ENCODE data around the gene RAB38.

RAB38 gene

GRCh38 chr11:88173956-88174355 is 1.3 kb downstream of the RAB38 start:
- no peaks in the 10 kb centered on the region for H4K20me1 ChIP-seq
- H3K4me1 ChIP-seq = peaks cover 23% of the 10 kb centered on the region
- H3K36me3 ChIP-seq = no peaks in the 10 kb centered on the region
- no peak for TF ChIP-seq Cebpa-rat (IDR thresholded peaks at IDR 0.05)
- peak overlapping the region; percentile 69; the same call in 1 of the 2 replicates for H3K4me3 ChIP-seq
- H3K4me2 ChIP-seq = peak overlapping the region; percentile 97
- H3K27ac ChIP-seq = no peak overlapping the region
- no peaks in the 10 kb centered on the region for H3K27me3 ChIP-seq
- H3K9me3 ChIP-seq = no peaks in the 10 kb centered on the region
- no peak overlapping the region for H3K9ac ChIP-seq

- H3K27ac ChIP-seq = no peak overlapping the region
- no peaks in the 10 kb centered on the region for H3K36me3 ChIP-seq
- no peaks in the 10 kb centered on the region for H4K20me1 ChIP-seq
- no peak overlapping the region for H3K4me2 ChIP-seq
- H3K9ac ChIP-seq = no peak overlapping the region
- no peak for TF ChIP-seq Cebpa-rat (IDR thresholded peaks at IDR 0.05)
- peaks cover 23% of the 10 kb centered on the region for H3K4me1 ChIP-seq
- no peak overlapping the region for H3K4me3 ChIP-seq
- H3K9me3 ChIP-seq = no peaks in the 10 kb centered on the region
- no peaks in the 10 kb centered on the region for H3K27me3 ChIP-seq
These were observed 3.3 kb downstream of the RAB38 start for GRCh38 chr11:88171982-88172381.

- Histone ChIP-seq H3K27ac (no peak overlapping the region), H3K4me1 (peaks cover 27% of the 10 kb centered on the region), H3K4me2 (no peak overlapping the region), H3K4me3 (no peak overlapping the region), H3K9me3 (no peaks in the 10 kb centered on the region), H3K27me3 (no peaks in the 10 kb centered on the region), H4K20me1 (no peaks in the 10 kb centered on the region), H3K9ac (no peak overlapping the region), H3K36me3 (no peaks in the 10 kb centered on the region)
- TF ChIP-seq Cebpa-rat (IDR thresholded peaks at IDR 0.05) = no peak
These were observed 4.6 kb downstream of the RAB38 start for GRCh38 chr11:88170673-88171072.

- H3K36me3 ChIP-seq = no peaks in the 10 kb centered on the region
- H3K4me1 ChIP-seq = peaks cover 29% of the 10 kb centered on the region
- H3K9me3 ChIP-seq = no peaks in the 10 kb centered on the region
- H4K20me1 ChIP-seq = no peaks in the 10 kb centered on the region
- no peaks in the 10 kb centered on the region for H3K27me3 ChIP-seq
- H3K9ac ChIP-seq = no peak overlapping the region
- TF ChIP-seq Cebpa-rat (IDR thresholded peaks at IDR 0.05) = no peak
- no peak overlapping the region for H3K27ac ChIP-seq
- H3K4me3 ChIP-seq = no peak overlapping the region
- no peak overlapping the region for H3K4me2 ChIP-seq
These were observed 5.4 kb downstream of the RAB38 start for GRCh38 chr11:88169881-88170280.

GRCh38 chr11:88169471-88169870 is 5.8 kb downstream of the RAB38 start:
- no peaks in the 10 kb centered on the region for H3K36me3 ChIP-seq
- no peak overlapping the region for H3K9ac ChIP-seq
- H3K4me2 ChIP-seq = no peak overlapping the region
- no peak for TF ChIP-seq Cebpa-rat (IDR thresholded peaks at IDR 0.05)
- H4K20me1 ChIP-seq = no peaks in the 10 kb centered on the region
- H3K27me3 ChIP-seq = no peaks in the 10 kb centered on the region
- H3K9me3 ChIP-seq = no peaks in the 10 kb centered on the region
- no peak overlapping the region for H3K27ac ChIP-seq
- H3K4me3 ChIP-seq = no peak overlapping the region
- H3K4me1 ChIP-seq = peaks cover 29% of the 10 kb centered on the region

- Histone ChIP-seq H3K9ac (no peak overlapping the region), H3K4me1 (peaks cover 35% of the 10 kb centered on the region), H3K27me3 (no peaks in the 10 kb centered on the region), H3K4me3 (no peak overlapping the region), H3K36me3 (no peaks in the 10 kb centered on the region), H4K20me1 (no peaks in the 10 kb centered on the region), H3K27ac (no peak overlapping the region), H3K9me3 (no peaks in the 10 kb centered on the region), H3K4me2 (no peak overlapping the region)
- no peak for TF ChIP-seq Cebpa-rat (IDR thresholded peaks at IDR 0.05)
These were observed 7.4 kb downstream of the RAB38 start for GRCh38 chr11:88167853-88168252.

GRCh38 chr11:88164806-88165585 is 10.2 kb downstream of the RAB38 start:
- Histone ChIP-seq H3K4me1 (peaks cover 35% of the 10 kb centered on the region), H3K36me3 (no peaks in the 10 kb centered on the region), H3K9ac (no peak overlapping the region), H3K27ac (peak overlapping the region; percentile 26; the same call in 1 of the 2 replicates), H3K9me3 (peaks cover 9% of the 10 kb centered on the region; the same call in 1 of the 2 replicates), H3K4me2 (peak overlapping the region; percentile 77), H3K27me3 (no peaks in the 10 kb centered on the region), H3K4me3 (no peak overlapping the region), H4K20me1 (no peaks in the 10 kb centered on the region)
- TF ChIP-seq Cebpa-rat (IDR thresholded peaks at IDR 0.05) = no peak

GRCh38 chr11:88164320-88164719 is 10.9 kb downstream of the RAB38 start:
- no peak for TF ChIP-seq Cebpa-rat (IDR thresholded peaks at IDR 0.05)
- H3K4me3 ChIP-seq = no peak overlapping the region
- H3K4me2 ChIP-seq = peak overlapping the region; percentile 77

GRCh38 chr11:88158081-88158480 is 17.2 kb downstream of the RAB38 start:
- no peak overlapping the region for H3K9ac ChIP-seq
- no peak overlapping the region for H3K27ac ChIP-seq
- H4K20me1 ChIP-seq = no peaks in the 10 kb centered on the region
- peaks cover 1% of the 10 kb centered on the region; the same call in 1 of the 2 replicates for H3K4me1 ChIP-seq
- no peaks in the 10 kb centered on the region for H3K36me3 ChIP-seq
- peaks cover 50% of the 10 kb centered on the region for H3K9me3 ChIP-seq
- no peak overlapping the region for H3K4me2 ChIP-seq
- TF ChIP-seq Cebpa-rat (IDR thresholded peaks at IDR 0.05) = no peak
- no peaks in the 10 kb centered on the region for H3K27me3 ChIP-seq
- H3K4me3 ChIP-seq = no peak overlapping the region

More at GRCh38 chr11:88164320-88164719, 10.9 kb downstream of the RAB38 start:
- no peak overlapping the region for H3K9ac ChIP-seq
- H3K36me3 ChIP-seq = no peaks in the 10 kb centered on the region
- no peaks in the 10 kb centered on the region for H3K27me3 ChIP-seq
- 0 out of 2 replicates have a peak overlapping the region, but pooled peaks have one; percentile 26 for H3K27ac ChIP-seq
- H3K9me3 ChIP-seq = peaks cover 16% of the 10 kb centered on the region
- no peaks in the 10 kb centered on the region for H4K20me1 ChIP-seq
- H3K4me1 ChIP-seq = peaks cover 35% of the 10 kb centered on the region

- no peak overlapping the region for H3K4me2 ChIP-seq
- H3K27me3 ChIP-seq = no peaks in the 10 kb centered on the region
- H4K20me1 ChIP-seq = no peaks in the 10 kb centered on the region
- H3K36me3 ChIP-seq = no peaks in the 10 kb centered on the region
- no peak overlapping the region for H3K9ac ChIP-seq
- H3K4me3 ChIP-seq = no peak overlapping the region
- H3K4me1 ChIP-seq = no peaks in the 10 kb centered on the region
- no peak overlapping the region for H3K27ac ChIP-seq
- no peak for TF ChIP-seq Cebpa-rat (IDR thresholded peaks at IDR 0.05)
- peaks cover 50% of the 10 kb centered on the region for H3K9me3 ChIP-seq
These were observed 17.9 kb downstream of the RAB38 start for GRCh38 chr11:88157370-88157769.
